Keratinocyte (primary cell): ENCODE data around the gene FAM219B. TPM values are rescaled to one million over a fixed set of nuclear protein-coding genes. Genes with fewer than 3 reads are reported as not detected.
A peak's percentile ranks its signal among the peaks of the same experiment; 100 is the strongest.

ENCODE experiments used
- DNase-seq: peaks from one replicate; pipeline ENCODE4 v3.0.0-alpha.2; 2011; ENCODE audit warnings: low read depth, missing footprints, low spot score
- FAIRE-seq: peaks from 2 replicates; lab custom pipeline; 2011; peaks lifted over from hg19 to GRCh38; lab: Jason Lieb, UNC
- H2AFZ ChIP-seq: 2 replicates; pipeline ENCODE4 v1.6.0; 2012; ENCODE audit warnings: low read length, control low read depth, inconsistent platforms; ENCODE audit not compliant: control insufficient read depth
- H3K27ac ChIP-seq: 2 replicates; pipeline ENCODE4 v1.5.1; 2011; ENCODE audit warnings: low read length; ENCODE audit not compliant: control insufficient read depth, insufficient read depth
- H3K27me3 ChIP-seq: 3 replicates; pipeline ENCODE4 v1.6.0; 2011; ENCODE audit warnings: low read length; ENCODE audit not compliant: control insufficient read depth, insufficient read depth; ENCODE audit errors: extremely low read depth
- H3K36me3 ChIP-seq, 2 experiments: 2 replicates in 1 of 2; 3 replicates in 1 of 2; pipeline ENCODE4 v1.5.1; 2011; ENCODE audit warnings: low read length in 2 of 2, mild to moderate bottlenecking in 1 of 2; ENCODE audit not compliant: control insufficient read depth in 2 of 2, insufficient read depth in 2 of 2; ENCODE audit errors: extremely low read depth in 1 of 2
- H3K4me1 ChIP-seq: 3 replicates; pipeline ENCODE4 v1.5.1; 2011; ENCODE audit warnings: low read length; ENCODE audit not compliant: control insufficient read depth, insufficient read depth; ENCODE audit errors: extremely low read depth
- H3K4me2 ChIP-seq: 3 replicates; pipeline ENCODE4 v1.6.0; 2011; ENCODE audit warnings: low read depth, low read length; ENCODE audit not compliant: control insufficient read depth, insufficient read depth; ENCODE audit errors: extremely low read depth
- H3K4me3 ChIP-seq, 3 experiments: fragments of 200-600 bp in 1 of 3; sonication (generic) in 1 of 3; 2 replicates in 2 of 3; 3 replicates in 1 of 3; pipeline ENCODE4 v1.5.1; 2011 to 2016; ENCODE audit warnings: low read length in 3 of 3, mild to moderate bottlenecking in 3 of 3, control low read depth in 2 of 3, inconsistent platforms in 1 of 3, low read depth in 1 of 3, mixed read lengths in 1 of 3, mixed run types in 1 of 3, moderate library complexity in 1 of 3; ENCODE audit not compliant: control insufficient read depth in 2 of 3, insufficient read depth in 2 of 3; ENCODE audit errors: extremely low read depth in 1 of 3
- H3K79me2 ChIP-seq: 2 replicates; pipeline ENCODE4 v1.6.0; 2012; ENCODE audit warnings: low read length; ENCODE audit not compliant: control insufficient read depth, insufficient read depth
- H3K9ac ChIP-seq: 3 replicates; pipeline ENCODE4 v1.6.0; 2011; ENCODE audit warnings: low read length; ENCODE audit not compliant: control insufficient read depth, insufficient read depth; ENCODE audit errors: extremely low read depth
- H3K9me1 ChIP-seq: 3 replicates; pipeline ENCODE4 v1.6.0; 2011; ENCODE audit warnings: low read length; ENCODE audit not compliant: control insufficient read depth, insufficient read depth; ENCODE audit errors: extremely low read depth
- H3K9me3 ChIP-seq: 2 replicates; pipeline ENCODE4 v1.5.1; 2012; ENCODE audit warnings: low read depth, low read length; ENCODE audit not compliant: control insufficient read depth
- H4K20me1 ChIP-seq: 3 replicates; pipeline ENCODE4 v1.6.0; 2011; ENCODE audit warnings: low read length; ENCODE audit not compliant: control insufficient read depth, insufficient read depth; ENCODE audit errors: extremely low read depth
- CTCF ChIP-seq, 3 experiments: IDR thresholded peaks in 1 of 3; conservative IDR thresholded peaks in 1 of 3; optimal IDR thresholded peaks in 1 of 3; 2 replicates in 2 of 3; 3 replicates in 1 of 3; pipeline versions ENCODE3 to v1.5.1; 2011; ENCODE audit warnings: low read length in 3 of 3, mild to moderate bottlenecking in 3 of 3, moderate library complexity in 2 of 3, control low read depth in 1 of 3, inconsistent platforms in 1 of 3; ENCODE audit not compliant: insufficient read depth in 2 of 3; ENCODE audit errors: extremely low read depth in 1 of 3
- EZH2 ChIP-seq: IDR thresholded peaks from one replicate; pipeline ENCODE4 v1.6.1; 2012; ENCODE audit warnings: inconsistent platforms, mild to moderate bottlenecking, low read length, moderate library complexity
- dilution Hi-C: fragments of 300-500 bp; cut with MboI; formaldehyde crosslinking; loops from one replicate; pipeline ENCODE4 v1.7.0; 2020; ENCODE audit warnings: low sequenced_read_pairs; ENCODE audit not compliant: extremely low pct_ligation_motif_present
- polyA plus RNA-seq, 5 experiments: library from polyadenylated mRNA; depleted of rRNA in 3 of 5; stranded (reverse) in 3 of 5; stranded (forward) in 1 of 5; unstranded in 1 of 5; fragments of >200 nt; gene quantifications; 1 replicate in 1 of 5; 2 replicates in 3 of 5; 3 replicates in 1 of 5; pipeline versions ENCODE4 v1.2.1 to v1.2.3, GENCODE V29; 2011 to 2012; ENCODE audit warnings: missing spikeins in 2 of 5, low read depth in 1 of 5, low replicate concordance in 1 of 5

The FAM219B gene
- polyA plus RNA-seq, 1 donor (not counting 4 experiments of a cell fraction or from before 2014, with no cell fraction given): 45.4 TPM

- peaks cover 33 to 39% of the 10 kb centered on the region in 2 experiments for H3K36me3 ChIP-seq
- TF ChIP-seq EZH2: no peak
- TF ChIP-seq CTCF (optimal IDR thresholded peaks at IDR 0.05 in 1 of 3, IDR thresholded peaks at IDR 0.05 in 1 of 3, conservative IDR thresholded peaks at IDR 0.05 in 1 of 3; ENCODE audit: extremely low read depth in 1 of 3, insufficient read depth in 2 of 3, low read length in 3 of 3): no peak
Measured at GRCh38 chr15:74902295-74903075, 4.2 kb downstream of the FAM219B start.

DNA sequence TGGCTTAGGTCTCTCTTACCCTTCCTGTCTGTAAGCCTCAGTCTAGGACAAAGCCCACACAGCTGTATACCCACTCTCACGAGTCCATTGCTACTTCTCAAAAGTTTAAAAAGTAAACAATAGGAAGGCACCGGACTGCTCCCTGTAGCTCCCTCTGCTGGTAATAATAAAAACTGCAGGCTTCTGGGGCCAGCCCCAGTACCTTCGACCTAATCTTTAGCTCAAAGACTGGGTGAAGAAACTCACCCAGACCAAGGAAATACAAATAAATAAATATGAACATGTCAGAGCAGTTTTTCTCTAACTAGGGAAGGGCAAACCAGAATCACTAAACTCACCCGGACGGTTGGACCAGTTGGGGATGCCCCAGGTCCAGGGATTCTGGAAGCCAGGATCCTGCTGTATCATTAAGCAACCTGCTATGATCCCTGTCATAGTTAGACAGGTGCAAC is 5.0 kb downstream of the FAM219B start:
- TF ChIP-seq CTCF (optimal IDR thresholded peaks at IDR 0.05 in 1 of 3, IDR thresholded peaks at IDR 0.05 in 1 of 3, conservative IDR thresholded peaks at IDR 0.05 in 1 of 3; ENCODE audit: extremely low read depth in 1 of 3, insufficient read depth in 2 of 3, low read length in 3 of 3) (peak; percentile 53 to 85 (median 78)), EZH2 (no peak)
- Histone ChIP-seq H3K4me3 (no peak overlapping the region), H3K4me1 (peaks cover 4% of the 10 kb centered on the region), H3K9me3 (no peaks in the 10 kb centered on the region), H3K27ac (no peak overlapping the region), H3K9me1 (peaks cover 5% of the 10 kb centered on the region), H3K4me2 (no peak overlapping the region), H3K79me2 (peaks cover 22% of the 10 kb centered on the region), H4K20me1 (no peaks in the 10 kb centered on the region), H3K36me3 (peaks cover 33 to 39% of the 10 kb centered on the region in 2 experiments), H3K9ac (no peak overlapping the region), H3K27me3 (no peaks in the 10 kb centered on the region), H2AFZ (no peak overlapping the region)
- DNase-seq (no peak), FAIRE-seq (no peak)
- dilution Hi-C loops: no loop called here

More at GRCh38 chr15:74902295-74903075, 4.2 kb downstream of the FAM219B start:
- H3K9me3 ChIP-seq: no peaks in the 10 kb centered on the region
- no peaks in the 10 kb centered on the region for H4K20me1 ChIP-seq
- dilution Hi-C loops: no loop called here
- no peak overlapping the region for H3K4me3 ChIP-seq
- peaks cover 10% of the 10 kb centered on the region for H3K4me1 ChIP-seq
- peaks cover 5% of the 10 kb centered on the region for H3K9me1 ChIP-seq
- H3K27ac ChIP-seq: no peak overlapping the region
- FAIRE-seq: no peak
- H3K4me2 ChIP-seq: no peak overlapping the region
- peaks cover 22% of the 10 kb centered on the region for H3K79me2 ChIP-seq
- no peak overlapping the region for H3K9ac ChIP-seq
- H2AFZ ChIP-seq: no peak overlapping the region
- no peak for DNase-seq
- H3K27me3 ChIP-seq: no peaks in the 10 kb centered on the region
